CD4-positive, alpha-beta T cell treated with Interferon gamma for 1 hour (primary cell): ENCODE data around the gene DENND1A.
"Not testable (repeated sequence)": the region's sequence is repeated elsewhere in the genome, so short reads cannot be mapped to it uniquely, and the experiment has no call there.

Experiments used
- DNase-seq: peaks from one replicate; pipeline ENCODE4 v3.0.0-alpha.2; 2020

Gene DENND1A

DNA sequence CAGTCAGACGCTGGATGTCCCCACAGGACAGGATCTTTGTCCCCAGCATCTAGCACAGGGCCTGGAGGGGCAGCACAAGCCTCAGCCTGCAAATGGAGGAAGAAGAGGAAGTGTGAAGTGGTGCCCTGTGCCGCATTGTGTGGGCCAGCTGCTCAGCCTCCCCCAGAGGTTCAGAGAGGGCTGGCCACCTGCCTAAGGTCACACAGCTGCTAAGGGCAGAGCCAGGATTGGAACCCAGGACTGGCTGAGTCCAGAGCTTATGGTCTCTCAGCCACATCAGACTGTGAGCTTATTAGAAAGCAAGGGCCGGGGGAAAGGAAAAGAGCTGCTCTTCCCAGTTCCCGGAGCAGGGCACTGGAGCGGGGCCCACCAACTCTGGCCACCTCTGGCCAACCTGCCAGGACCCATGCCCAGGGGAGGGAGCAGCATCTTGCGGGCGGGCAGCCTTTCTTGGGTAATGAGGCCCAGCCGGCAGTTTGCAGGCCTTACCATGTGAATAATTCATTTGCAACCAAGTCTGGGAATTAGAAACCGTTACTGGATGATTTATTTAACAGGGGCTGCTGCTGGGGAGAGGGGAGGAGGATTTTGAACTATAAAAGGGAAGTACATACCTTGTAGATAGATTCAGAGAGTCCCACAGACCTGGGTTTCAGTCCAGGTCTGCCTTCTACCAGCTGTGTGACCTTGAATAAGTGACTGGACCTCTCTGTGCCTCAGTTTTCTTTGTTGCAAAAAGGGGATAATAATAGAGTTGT is 585.6 kb downstream of the DENND1A start:
- DNase-seq: no peak

GRCh38 chr9:123343443-123344191 is 586.3 kb downstream of the DENND1A start:
- peak; percentile 44 for DNase-seq

GRCh38 chr9:123342247-123342646 is 587.7 kb downstream of the DENND1A start:
- DNase-seq: no peak

DNA sequence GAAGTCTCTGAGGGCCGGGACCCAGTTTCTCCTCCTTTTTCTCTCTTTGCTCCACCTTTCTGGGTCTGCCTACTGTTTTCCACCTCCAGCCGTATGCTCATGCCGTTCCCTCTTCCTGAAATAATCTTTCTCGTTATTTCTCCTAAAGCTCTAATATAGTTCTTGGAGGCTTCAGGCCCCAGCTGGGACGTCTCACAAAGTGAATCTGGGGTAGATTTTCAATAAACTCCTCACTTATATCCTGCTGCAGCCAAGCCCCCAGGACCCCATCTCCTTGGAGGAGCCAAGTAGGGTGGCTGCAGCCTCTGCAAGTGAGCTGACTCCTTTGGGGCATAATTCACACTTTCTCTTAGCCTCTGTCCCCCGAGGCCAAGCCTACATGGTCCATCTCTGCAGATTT is 588.1 kb downstream of the DENND1A start:
- DNase-seq: no peak

DNA sequence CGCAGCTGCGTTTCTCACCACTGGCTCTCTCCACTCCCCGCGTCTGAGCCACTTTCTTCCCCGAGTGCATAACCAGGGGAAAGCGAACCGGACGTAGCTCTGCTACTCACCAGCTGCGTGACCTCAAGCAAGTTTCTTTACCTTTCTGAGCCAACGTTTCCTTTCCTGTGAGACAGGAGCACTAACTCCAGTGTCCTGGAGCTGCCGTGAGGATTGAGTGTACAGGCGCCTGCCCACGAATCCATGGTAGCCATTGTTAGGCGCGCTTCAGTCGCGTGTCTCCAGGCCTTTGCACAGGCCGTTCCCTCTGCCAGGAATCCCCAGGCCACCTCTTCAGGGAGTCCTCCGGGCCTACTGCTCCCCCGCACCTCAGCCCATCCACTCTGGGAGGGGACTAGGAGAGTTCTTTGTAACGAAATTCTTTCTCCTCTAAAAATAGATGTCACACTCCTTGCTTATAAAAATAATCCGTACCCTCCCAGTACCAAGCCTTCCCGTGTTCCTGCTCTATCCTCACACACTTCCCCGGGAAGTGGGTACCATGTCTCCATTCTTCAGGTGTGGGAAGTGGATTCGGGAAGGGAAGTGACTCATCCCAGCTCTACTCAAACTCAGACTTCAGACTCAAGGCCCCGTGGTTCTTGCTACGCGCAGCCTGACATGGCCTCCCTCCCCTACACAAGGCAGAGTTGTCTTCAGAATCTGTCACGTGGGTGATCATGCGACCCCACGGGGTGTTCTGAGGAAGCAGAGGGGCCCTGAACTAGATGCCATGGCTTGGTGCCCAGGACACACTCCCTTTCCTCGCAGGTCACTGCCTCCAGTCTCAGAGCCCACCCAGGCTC is 590.0 kb downstream of the DENND1A start:
- no peak for DNase-seq

- DNase-seq: peak; percentile 72
Observed at GRCh38 chr9:123338710-123339665, 590.9 kb downstream of the DENND1A start.

- DNase-seq: peak; percentile 72
Observed at GRCh38 chr9:123337971-123338370, 592.0 kb downstream of the DENND1A start.

DNA sequence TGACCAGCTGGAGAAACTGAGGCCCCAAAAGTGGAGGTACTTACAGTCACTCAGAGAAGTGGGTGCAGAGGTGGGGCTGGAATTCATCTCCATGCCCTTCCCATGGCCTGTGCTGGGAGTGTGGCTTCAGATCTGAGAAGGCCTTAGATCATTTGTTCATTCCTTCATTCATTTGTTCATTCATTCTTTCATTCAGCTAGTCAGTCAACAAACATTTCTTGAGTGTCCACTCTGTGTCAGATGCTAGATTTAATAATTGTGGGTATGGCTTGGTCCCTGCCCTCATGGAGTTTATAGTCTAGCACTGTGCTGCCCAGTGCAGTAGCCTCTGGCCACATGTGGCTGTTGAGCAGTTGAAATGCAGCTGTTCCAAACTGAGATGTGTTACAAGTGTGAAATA is 593.0 kb downstream of the DENND1A start:
- DNase-seq: no peak

- no peak for DNase-seq
Observed at GRCh38 chr9:123336449-123336848, 593.5 kb downstream of the DENND1A start.

GRCh38 chr9:123335986-123336329 is 594.0 kb downstream of the DENND1A start:
- no peak for DNase-seq

DNA sequence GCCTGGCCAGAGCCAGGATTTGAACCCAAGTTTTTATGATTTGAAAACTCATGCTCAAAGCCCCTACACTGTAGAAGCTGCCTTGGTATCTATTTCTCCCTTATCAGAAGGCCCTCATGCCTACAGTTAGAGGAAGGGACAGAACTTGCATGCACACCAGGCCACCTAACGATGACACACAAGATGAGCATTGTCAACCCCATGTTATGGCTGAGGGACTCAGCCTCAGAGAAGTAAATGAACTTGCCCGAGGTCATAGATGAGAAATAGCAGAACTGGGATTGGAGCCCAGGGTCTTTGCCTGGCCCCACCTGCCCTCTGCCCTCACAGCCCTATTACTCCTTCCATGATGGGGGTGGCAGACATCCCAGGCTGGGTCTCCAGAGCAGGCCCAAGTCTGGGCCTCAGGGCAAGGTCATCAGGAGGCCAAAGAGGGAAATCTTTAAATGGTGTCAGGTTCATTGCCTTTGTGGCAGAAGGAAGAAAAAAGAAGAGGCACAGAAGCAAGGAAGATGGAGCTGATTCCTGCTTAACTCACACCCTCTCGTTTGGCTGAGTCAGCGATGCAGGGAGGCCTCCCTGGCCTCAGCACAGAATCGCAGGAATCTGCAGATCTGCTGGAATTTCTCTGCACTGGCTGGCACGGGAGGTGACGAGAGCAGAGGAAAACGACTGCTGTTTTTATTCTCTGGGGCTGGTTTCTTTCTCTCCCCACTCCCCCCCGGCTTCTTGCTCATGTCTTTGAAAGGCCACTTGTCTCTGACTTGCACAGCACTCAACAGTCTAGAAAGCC is 594.5 kb downstream of the DENND1A start:
- no peak for DNase-seq

DNA sequence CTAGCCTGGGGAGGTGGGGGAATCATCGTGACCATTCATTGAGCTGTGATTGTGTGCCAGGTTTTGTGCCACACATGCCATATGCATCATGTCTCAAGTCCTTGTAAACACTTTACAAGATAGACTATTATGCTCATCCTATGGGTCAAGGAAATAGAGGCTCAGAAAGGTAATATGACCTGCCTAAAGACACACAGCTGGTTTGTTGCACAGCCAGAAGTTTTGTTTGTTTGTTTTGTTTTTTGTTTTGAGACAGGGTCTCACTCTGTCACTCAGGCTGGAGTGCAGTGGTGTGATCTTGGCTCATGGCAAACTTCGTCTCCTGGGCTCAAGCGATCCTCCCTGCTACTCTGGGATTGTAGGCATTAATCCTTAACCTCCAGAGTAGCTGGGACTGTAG is 595.3 kb downstream of the DENND1A start:
- no peak for DNase-seq

DNA sequence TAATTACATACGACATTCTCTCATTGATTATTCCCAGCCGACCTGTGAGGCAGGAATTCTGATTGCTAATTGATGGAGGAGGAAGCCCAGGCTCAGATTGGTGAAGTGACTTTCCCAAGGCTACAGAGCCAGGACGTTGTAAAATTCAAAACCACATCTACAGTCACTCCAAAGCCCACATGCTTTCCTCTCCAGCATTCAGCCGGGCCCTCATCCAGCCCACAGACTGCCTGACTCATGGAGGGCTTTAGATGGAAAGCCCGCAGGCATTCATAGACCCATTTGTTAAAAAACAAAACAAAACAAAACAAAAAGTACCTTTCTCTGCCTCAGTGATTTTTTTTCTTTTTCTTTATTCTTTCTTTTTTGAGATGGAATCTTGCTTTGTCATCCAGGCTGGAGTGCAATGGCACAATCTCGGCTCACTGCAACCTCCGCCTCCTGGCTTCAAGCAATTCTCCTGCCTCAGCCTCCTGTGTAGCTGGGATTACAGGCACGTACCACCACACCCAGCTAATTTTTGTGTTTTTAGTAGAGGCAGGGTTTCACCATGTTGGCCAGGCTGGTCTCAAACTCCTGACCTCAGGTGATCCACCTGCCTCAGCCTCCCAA is 596.8 kb downstream of the DENND1A start:
- DNase-seq: not testable (repeated sequence)

DNA sequence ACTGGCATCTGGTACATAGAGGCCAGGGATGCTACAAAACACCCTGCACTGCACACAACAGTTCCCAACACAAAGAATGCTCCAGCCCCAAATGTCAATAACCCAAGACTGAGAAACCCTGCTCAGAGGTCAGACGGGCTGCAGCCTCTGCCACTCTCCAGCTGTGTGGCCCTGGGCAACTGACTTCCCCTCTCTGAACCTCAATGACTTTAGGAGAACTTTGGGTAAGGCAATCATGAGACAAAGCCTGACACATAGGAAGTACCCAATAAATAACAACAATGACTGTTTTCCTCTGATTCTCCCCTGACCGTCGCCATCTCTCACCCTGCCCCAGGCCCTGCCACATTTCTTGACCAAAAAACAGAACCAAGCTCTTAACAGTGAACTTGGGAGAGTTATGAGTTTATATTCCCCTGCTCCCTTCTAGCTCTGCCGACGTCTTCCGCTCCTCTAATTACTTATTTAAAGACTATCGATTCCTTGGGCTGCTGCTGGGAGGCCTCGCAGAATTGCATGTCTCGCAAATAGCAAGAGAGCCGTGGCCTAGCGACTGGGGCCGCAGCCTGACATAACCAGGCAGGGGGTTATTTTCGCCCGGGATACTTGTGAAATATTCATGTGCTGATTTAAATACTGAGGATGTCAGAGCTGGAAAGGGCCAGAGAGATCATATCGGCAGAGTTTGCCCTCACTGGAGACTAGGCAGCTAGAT is 598.4 kb downstream of the DENND1A start:
- DNase-seq: no peak
